OCI-LY1 (cell line): ENCODE data around the gene MYL12B.

Experiments
- CTCF ChIP-seq: fragments of 200-600 bp; sonication (generic), shearing (Covaris generic); IDR thresholded peaks from 2 replicates; pipeline ENCODE4 v1.5.1; 2017; ENCODE audit warnings: mild to moderate bottlenecking, antibody characterized with exemption, low read length, moderate library complexity, mixed read lengths
- EZH2 ChIP-seq: fragments of 200-600 bp; sonication (generic), shearing (Covaris generic); IDR thresholded peaks from 2 replicates; pipeline ENCODE4 v1.8.0; 2017; ENCODE audit warnings: borderline replicate concordance, mixed run types, mild to moderate bottlenecking, antibody characterized with exemption, low read length, moderate library complexity, mixed read lengths

- TF ChIP-seq CTCF: no peak
- TF ChIP-seq EZH2: no peak
Observed at GRCh38 chr18:3223356-3223755, 38.6 kb upstream of the MYL12B start.
